NCI-H2107 treated with DMSO at 0.1 percent for 48 hours (cell line): Measurements from ENCODE around the gene ZDHHC14.

Experiments
- DNase-seq: peaks from one replicate; lab custom pipeline; 2025; ENCODE audit not compliant: unreplicated experiment; lab: John Stamatoyannopoulos, UW

Gene ZDHHC14

GRCh38 chr6:157653521-157653920 lies 272.5 kb downstream of the ZDHHC14 start:
- no peak for DNase-seq

DNA sequence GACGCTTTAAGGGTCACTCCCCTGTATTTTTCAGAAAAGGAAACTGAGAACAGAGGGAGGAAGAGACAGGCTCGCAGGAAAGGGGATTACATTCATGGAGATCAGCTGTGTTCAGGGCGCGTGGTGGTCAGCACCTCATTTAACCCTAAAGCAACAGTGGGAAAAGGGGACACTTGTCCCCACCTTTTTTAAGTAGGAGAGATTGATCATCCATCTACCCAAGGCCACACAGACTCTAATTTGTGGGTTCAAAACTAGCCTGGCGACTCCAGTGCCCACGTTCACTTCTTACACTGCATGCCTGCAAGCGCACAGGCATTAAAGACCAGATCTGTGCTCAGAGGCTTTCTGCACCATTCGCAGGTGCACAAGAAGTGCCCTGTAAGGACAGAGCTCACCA lies 274.1 kb downstream of the ZDHHC14 start:
- DNase-seq, result no peak

GRCh38 chr6:157656437-157656997 lies 275.5 kb downstream of the ZDHHC14 start:
- DNase-seq, result no peak

DNA sequence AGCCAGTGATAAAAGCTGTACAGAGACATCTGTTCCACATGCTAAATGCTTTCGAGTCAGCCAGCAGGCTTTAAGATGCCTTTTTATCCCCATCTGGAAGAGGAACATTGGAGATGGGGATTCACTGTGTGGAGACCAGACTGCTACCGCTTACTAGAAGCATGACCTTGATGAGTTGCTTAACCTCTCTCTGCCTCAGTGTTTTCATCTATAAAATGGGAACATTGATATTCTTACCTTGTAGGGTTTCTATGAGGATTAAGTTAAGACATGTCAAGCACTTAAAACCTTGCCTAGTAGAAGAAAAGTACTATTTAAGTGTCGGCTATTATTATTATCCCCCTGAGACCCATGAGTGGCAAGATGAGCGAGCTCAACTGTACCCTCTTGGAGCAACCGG lies 276.8 kb downstream of the ZDHHC14 start:
- no peak for DNase-seq

GRCh38 chr6:157658301-157658700 lies 277.3 kb downstream of the ZDHHC14 start:
- no peak for DNase-seq

GRCh38 chr6:157659536-157660271 lies 278.7 kb downstream of the ZDHHC14 start:
- DNase-seq, result no peak

DNA sequence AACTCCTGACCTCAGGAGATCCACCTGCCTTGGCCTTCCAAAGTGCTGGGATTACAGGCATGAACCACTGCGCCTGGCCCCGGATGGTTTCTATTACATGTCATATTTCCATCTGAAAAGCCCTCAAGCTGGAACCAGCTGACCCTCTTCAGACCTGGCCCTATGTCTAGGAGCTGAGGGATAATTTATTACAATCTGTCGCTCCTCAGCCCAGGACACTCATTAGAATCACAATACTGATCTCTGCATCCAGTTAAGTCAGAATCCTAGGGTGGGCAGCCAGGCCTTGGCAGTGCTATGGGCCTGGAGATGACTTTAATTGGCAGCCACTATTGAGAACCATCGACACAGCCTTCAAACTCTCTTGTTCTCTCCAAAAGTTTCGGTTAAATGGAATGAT lies 279.4 kb downstream of the ZDHHC14 start:
- DNase-seq, result no peak

DNA sequence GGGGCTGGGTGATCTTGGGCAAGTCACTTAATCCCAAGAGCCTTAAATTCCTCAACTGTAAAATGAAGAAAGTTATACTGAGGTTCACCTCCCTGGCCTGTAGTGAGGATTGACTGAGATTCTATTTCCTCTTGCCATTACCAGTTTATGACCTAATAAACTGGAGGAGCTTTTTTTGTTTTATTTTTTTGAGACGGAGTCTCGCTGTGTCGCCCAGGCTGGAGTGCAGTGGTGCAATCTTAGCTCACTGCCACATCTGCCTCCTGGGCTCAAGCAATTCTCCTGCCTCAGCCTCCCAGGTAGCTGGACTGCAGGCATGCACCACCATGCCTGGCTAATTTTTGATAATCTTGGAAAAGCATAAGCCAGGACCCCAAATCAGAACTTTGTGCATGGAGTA lies 280.7 kb downstream of the ZDHHC14 start:
- DNase-seq, result no peak

GRCh38 chr6:157663261-157663660 lies 282.3 kb downstream of the ZDHHC14 start:
- DNase-seq, result no peak

DNA sequence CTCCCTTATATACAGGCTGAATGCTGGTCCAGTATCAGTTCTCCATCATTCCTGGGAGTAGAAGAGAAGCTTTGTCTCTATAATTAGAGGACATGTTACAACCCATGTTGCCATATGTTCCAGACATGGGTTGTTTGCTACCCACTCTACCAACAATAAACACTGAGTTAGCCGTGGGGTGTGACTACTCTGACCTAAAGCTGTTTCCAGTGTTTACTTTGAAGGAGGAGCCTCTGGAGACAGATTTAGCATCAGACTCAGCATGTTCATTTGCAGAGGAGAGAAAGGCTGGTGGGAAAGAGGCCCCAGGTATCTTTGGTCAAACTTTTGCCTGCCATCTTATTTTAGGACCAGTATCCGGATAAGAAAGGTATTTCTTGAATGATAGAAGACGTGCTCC lies 284.2 kb downstream of the ZDHHC14 start:
- no peak for DNase-seq

- no peak for DNase-seq
Observed at GRCh38 chr6:157666729-157667128, 285.7 kb downstream of the ZDHHC14 start.

DNA sequence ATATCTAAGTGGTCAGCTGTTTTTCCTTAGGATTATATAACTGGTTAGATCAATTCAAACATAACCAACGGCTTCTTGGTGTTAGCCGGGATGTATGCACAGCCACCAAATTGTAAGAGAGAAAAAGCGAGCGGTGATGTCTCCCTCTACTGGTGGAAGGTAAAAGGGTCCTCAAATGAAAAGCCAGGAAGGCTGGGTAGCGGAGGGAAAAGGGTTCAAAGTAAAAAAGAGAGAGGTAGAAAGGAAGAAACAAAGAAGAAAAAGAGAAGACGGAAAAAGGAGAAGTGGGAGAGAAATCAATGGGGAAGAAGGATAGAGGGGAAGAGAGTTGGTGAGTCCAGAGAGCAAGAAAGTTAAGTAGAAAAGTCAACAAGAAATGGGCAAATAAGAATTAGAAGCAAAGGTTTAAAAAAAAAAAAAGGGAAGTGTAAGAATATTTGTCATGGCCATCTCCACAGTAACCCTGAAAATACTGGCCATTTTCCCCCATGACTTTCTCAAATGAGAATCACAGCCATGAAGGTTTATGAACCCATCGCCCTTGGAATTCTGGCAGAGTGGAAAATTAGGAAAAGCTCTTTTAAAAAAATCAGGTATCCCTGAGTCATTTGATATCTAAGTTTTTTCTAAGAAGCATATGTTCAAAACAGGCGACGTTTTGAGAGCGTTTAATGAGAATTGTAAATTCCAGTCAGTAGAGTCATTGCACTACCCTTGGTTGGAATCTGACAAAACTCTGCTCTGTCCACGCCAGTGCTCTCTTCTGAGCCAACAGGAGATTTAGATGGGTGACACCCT lies 286.4 kb downstream of the ZDHHC14 start:
- DNase-seq, result peak; percentile 79

DNA sequence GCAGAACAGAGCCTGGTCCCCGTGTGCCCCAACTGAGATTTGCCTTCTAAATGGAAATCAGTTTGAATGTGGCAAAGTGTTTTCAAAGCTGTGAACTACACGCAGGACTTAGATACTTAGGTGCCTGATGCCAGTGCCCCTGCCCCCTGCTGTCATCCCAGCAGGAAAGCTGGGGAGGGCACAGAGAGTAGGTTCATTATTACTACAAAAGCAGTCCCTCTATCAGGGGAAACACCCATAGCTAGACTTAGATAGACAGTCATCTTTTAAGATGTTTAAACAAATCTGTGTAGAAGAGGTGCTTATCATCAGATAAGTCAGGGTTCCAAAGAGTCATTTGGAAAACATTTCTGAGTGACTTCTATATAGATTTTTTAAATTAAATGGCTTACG lies 287.0 kb downstream of the ZDHHC14 start:
- DNase-seq, result no peak

- no peak for DNase-seq
Observed at GRCh38 chr6:157668713-157669112, 287.7 kb downstream of the ZDHHC14 start.

DNA sequence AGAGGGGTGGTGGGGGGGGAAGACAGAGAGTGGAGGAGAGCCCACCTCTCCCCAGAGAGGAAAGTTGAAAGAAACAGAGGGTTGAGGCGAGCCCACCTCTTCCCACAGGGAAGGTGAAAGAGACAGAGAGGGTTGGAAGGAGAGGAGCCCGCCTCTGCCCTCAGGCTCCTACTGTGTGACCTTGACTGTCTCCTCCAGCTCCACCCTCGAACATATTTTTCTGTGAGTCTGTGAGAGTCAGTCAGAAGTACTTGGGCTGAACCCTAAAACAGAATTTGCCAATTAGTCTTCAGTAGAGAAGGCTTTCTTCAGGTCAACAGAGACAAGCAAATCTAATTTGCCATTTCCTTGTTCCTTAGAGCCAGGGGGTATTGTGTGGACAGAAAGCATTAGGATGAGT lies 288.3 kb downstream of the ZDHHC14 start:
- no peak for DNase-seq

- no peak for DNase-seq
Observed at GRCh38 chr6:157669747-157670216, 288.8 kb downstream of the ZDHHC14 start.

DNA sequence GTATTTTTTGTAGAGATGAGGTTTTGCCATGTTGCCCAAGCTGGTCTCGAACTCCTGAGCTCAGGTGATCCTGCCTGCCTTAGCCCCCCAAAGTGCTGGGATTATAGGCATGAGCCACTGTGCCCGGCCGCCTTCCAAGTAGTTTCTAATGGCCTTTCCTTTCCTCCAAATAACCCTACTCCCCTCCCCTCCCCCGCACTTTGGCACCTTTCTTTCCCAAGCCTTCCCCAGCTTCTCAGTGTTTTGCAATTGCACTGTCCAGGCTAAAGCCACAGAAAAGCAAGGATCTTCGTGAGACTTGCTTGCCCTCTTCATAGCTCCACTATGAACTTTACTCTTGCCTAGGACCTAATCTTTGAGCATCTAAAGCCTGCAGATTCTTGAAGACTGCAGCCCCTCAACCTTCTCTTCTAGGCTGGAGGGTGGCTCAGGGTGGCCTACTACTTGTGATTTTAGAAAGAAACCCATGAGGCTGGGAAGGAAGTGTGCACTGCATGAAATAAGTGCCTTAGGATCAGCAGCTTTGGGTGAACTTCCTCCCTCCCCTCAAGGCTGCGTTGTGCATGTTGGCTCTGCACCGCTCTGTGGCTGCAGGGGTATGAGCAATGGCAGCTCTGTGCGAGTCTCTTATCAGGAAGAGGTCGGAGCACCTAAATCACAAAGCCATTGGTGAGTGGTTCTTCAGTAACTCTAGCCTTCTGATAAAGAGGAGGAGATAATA lies 289.6 kb downstream of the ZDHHC14 start:
- no peak for DNase-seq

GRCh38 chr6:157672726-157673412 lies 291.9 kb downstream of the ZDHHC14 start:
- no peak for DNase-seq

DNA sequence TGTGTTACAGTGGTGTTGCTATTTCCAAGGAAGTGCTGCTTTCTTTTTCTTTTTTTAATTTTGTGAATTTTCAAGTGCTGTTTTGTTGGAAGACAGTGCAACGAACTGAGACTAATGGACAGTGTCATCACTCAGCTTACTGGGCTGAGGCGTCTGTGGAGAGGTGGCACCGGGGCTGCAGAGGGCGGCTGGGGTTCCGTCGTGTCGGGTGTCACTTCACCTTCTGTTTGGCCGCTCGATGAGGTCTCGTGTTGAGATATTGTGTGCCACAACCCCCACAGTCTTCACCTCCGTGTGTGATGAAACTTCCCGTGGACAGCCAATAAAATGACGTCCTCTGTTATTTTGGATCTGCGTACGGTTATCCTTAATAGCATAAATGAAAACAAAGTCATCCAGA lies 292.6 kb downstream of the ZDHHC14 start:
- DNase-seq, result no peak

DNA sequence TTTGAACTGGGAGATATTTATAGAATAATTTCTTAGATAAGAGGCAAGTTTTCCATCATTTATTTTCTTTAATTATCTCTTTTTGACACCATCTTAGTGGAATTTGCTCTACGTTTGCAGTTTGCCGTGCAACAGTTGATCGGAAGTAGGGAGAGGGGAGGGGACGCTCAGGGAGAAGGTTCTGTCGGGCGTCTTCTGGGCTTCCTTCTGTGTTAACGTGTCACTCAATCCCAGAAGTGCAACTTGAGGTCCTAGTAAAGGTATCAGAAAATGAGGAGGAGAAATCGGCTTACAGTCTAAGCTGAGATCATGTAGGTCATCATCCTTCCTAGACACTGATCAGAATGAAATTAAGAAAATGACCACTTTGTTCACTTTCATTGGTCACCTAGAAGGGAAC lies 293.1 kb downstream of the ZDHHC14 start:
- DNase-seq, result no peak

DNA sequence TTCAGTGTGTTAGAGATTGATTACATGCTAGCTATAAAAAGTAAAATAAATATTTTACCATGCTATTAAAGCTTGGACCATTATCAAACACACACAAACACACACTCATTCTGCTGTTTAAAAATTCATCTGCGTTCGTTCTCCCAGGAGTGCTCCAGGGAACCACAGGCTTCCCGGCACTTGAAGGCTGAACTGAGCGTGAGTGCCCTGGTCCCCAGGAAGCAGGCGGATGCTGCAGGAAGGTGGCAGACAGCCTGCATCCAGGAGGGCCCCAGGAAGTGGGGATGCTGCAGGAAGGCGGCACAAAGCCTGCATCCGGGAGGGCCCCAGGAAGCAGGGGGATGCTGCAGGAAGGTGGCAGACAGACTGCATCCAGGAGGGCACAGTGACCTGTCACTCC lies 294.8 kb downstream of the ZDHHC14 start:
- DNase-seq, result no peak
